Panc1 (cell line): ENCODE measurements around the gene ADI1.

ENCODE experiments used
- POLR2AphosphoS5 ChIP-seq: IDR thresholded peaks from 2 replicates; pipeline ENCODE4 v1.6.1; 2012; ENCODE audit warnings: mild to moderate bottlenecking, low read depth, low read length, moderate library complexity
- SIN3A ChIP-seq: IDR thresholded peaks from 2 replicates; pipeline ENCODE4 v1.6.1; 2012; ENCODE audit warnings: low read depth, mild to moderate bottlenecking, low read length, moderate library complexity, borderline replicate concordance; ENCODE audit not compliant: insufficient read depth
- TCF7L2 ChIP-seq: IDR thresholded peaks from 2 replicates; pipeline ENCODE4 v1.6.1; 2011; ENCODE audit warnings: mild to moderate bottlenecking, low read depth, low read length, inconsistent platforms
- TF ChIP-seq, protein P1 (sequence below): fragments of 450-650 bp; IDR thresholded peaks from 2 replicates; pipeline ENCODE4 v1.5.1; 2017; ENCODE audit warnings: mild to moderate bottlenecking
- TF ChIP-seq, protein P2 (sequence below), 2 experiments: IDR thresholded peaks; 2 replicates each; pipeline ENCODE4 v1.6.1; 2011 to 2012; ENCODE audit warnings: low read depth in 2 of 2, control low read depth in 1 of 2, low read length in 1 of 2, mild to moderate bottlenecking in 1 of 2, moderate library complexity in 1 of 2; ENCODE audit not compliant: insufficient read depth in 1 of 2

DNA sequence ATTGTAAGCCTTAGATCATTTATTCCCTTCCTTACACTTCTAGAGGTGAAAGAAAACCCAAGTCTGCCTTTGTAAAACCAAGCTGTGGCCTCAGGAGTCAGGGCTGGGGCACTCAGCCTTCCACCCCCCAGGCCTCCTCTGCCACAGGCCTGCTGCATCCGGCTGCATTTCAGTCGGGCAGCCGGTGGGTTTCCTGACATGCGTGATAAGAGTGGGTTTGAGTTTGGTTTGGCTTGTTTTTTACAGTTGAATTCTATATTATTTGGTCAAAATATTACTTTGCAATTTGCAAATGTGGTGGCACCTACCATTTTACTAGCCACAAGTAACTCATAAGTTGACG lies 42.4 kb downstream of the ADI1 start:
- TF ChIP-seq, protein P1, sequence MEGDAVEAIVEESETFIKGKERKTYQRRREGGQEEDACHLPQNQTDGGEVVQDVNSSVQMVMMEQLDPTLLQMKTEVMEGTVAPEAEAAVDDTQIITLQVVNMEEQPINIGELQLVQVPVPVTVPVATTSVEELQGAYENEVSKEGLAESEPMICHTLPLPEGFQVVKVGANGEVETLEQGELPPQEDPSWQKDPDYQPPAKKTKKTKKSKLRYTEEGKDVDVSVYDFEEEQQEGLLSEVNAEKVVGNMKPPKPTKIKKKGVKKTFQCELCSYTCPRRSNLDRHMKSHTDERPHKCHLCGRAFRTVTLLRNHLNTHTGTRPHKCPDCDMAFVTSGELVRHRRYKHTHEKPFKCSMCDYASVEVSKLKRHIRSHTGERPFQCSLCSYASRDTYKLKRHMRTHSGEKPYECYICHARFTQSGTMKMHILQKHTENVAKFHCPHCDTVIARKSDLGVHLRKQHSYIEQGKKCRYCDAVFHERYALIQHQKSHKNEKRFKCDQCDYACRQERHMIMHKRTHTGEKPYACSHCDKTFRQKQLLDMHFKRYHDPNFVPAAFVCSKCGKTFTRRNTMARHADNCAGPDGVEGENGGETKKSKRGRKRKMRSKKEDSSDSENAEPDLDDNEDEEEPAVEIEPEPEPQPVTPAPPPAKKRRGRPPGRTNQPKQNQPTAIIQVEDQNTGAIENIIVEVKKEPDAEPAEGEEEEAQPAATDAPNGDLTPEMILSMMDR = no peak
- TF ChIP-seq POLR2AphosphoS5 = no peak
- TF ChIP-seq TCF7L2 = no peak
- TF ChIP-seq, protein P2, sequence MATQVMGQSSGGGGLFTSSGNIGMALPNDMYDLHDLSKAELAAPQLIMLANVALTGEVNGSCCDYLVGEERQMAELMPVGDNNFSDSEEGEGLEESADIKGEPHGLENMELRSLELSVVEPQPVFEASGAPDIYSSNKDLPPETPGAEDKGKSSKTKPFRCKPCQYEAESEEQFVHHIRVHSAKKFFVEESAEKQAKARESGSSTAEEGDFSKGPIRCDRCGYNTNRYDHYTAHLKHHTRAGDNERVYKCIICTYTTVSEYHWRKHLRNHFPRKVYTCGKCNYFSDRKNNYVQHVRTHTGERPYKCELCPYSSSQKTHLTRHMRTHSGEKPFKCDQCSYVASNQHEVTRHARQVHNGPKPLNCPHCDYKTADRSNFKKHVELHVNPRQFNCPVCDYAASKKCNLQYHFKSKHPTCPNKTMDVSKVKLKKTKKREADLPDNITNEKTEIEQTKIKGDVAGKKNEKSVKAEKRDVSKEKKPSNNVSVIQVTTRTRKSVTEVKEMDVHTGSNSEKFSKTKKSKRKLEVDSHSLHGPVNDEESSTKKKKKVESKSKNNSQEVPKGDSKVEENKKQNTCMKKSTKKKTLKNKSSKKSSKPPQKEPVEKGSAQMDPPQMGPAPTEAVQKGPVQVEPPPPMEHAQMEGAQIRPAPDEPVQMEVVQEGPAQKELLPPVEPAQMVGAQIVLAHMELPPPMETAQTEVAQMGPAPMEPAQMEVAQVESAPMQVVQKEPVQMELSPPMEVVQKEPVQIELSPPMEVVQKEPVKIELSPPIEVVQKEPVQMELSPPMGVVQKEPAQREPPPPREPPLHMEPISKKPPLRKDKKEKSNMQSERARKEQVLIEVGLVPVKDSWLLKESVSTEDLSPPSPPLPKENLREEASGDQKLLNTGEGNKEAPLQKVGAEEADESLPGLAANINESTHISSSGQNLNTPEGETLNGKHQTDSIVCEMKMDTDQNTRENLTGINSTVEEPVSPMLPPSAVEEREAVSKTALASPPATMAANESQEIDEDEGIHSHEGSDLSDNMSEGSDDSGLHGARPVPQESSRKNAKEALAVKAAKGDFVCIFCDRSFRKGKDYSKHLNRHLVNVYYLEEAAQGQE (IDR thresholded peaks at IDR 0.05; ENCODE audit: insufficient read depth in 1 of 2, low read depth in 2 of 2, low read length in 1 of 2) = no peak
- TF ChIP-seq SIN3A = no peak
